ENCODE measurements around the gene PTPN14.
A peak's percentile ranks its signal among the peaks of the same experiment; 100 is the strongest.

PTPN14 gene

DNA sequence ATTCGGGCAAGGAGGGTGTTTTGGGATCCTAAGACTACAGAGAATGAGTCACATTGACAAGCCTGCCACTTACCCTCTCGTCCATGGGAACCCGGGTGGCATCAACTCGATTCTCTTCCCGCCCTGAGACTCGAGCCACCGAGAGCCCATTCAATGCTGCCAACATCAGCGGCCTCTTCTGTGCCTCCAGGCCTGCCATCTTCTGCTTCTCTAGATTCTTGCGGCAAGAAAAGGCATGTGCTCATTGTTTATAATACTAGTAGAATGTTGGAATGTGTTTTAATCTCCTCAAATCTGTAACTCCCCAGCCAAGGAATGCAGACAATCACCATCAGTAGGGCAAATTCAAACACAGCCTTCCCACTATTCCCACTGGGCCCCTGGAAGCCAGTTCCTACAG is 173.5 kb downstream of the PTPN14 start:
- DNase-seq = no peak

DNA sequence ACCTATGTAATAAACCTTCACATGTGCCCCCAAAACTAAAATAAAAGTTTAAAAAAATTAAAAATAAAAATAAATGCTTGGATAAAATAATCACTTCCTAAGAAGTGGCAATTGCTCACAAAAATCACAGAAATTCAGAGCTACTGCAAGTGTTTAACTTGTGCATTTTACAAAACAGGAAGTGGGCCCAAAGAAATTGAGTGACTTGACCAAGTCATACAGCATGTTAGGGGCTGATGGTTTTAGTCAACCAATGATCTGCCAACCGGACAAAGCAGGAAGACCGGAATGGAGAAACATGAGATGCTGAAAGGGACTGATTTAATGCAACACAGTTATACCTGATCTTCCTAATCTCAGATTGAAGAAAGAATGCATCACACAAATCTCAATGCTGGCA is 173.9 kb downstream of the PTPN14 start:
- no peak for DNase-seq

DNA sequence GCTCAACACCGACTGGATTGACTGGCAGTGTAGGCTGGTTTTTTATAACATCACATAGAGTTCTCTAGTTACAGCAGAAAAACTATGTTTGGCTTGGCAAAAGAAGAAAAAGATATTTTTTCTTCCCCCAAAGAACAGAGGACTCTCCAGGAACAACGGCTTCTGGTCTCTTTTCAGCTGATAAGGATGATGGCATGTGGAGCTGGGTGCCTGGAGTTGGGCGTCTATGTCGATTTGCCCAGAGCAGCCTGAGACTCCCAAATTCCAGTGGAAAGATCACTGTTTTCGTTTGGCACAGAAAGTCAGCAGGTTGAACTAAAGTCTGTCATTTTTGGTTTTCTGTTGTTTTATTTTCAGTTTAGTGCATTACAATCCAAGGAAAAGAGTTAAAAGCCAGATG is 179.3 kb downstream of the PTPN14 start:
- no peak for DNase-seq

DNA sequence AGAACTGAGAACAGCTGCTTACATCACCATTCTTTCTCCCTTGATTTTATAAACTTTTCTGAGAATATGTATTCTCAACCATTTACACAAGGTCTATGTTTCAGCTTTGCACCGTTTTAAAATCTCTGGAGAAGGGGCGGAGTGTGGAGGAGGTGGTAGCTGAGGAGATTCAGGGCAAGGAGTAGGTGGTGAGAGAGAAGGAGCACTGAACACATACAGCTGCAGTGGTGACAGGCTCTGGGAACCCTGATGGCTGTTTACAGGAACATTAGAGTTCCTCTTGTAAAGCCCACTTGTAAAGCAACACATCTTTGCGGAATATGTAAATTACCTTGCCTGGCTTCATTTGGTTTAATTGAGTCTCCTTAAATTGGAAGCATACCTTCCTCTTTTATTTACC is 180.8 kb downstream of the PTPN14 start:
- DNase-seq = peak in 6 of 56 donors; percentile 3 to 32 (median 14)

DNA sequence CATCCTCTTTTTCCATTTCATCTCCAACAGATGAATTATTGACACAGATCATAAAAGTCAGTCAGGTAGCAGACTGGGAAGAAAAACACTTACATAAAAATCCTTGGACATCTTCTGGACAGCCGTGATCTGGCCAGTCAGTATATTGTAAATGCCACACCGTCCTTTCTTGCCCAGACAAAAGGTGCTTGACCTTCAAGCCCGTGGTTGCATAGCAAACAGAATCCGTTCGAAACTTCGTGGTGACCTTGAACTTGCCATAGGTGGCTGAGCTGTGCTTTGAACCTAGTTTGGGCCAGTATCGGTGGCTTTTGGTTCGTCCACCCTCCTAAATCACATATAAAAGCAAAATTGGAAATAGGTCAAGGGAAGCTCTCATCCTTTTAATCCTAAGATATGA is 182.0 kb downstream of the PTPN14 start:
- no peak for DNase-seq

DNA sequence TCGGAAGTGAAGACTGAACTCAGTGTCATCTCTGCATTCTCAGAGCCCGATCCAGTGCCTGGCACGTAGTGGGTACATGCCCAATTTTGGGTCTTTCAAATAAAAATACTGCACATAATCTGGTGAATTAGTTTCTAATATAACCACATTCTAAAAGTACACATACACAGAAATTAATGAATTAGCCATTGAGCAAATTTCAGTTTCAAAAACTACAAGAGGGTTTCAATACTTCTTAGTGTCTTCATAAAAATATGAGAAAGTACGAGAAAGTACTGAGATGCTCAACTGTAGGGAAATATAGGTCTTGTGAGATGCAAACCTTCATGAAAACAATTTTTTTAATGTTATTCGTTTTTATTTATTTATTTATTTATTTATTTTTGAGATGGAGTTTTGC is 183.6 kb downstream of the PTPN14 start:
- no peak for DNase-seq

DNA sequence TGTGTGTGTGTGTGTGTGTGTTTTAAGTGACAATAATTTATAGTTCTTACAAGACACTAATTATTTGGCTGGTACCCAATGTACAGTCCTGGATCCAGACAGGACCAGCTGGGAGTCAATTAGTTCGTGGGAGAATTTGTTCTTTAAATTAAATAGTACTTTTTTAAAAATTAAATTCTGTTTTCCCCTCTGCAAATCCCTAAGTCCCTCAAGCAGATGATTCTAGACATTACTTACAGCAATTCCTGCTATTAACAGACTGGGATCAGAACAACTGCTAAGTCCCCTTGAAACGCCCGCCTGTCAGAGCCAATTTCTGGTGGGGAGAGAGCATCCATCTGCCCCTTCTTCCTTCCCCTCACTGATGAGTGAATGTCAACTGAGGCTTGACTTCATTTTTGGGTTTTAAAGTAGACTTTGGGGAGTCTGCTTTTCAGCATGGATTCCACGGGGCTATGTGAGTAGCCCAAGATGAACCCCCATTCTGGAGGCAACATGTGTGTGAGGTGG is 186.6 kb downstream of the PTPN14 start:
- DNase-seq = no peak

DNA sequence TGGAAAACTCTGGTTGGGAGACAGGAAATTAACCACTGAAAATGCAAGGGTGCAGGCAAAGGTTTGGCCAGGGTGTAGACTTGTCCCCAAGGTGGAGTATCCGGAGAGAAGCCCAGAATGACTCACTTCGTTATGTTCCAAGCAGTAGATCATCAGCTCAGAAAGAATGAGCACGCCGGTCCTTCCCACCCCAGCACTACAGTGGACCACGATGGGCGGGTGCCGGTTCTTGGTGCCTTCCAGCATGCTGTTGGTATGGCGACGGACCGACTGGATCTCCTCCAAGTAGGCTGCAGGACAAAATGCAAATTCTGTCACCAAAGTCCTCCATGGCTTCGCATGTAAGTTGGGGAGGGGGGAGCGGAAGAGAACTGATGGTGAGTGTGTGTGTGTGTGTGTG is 187.0 kb downstream of the PTPN14 start:
- DNase-seq = peak in 2 of 56 donors; percentile 5 to 21

DNA sequence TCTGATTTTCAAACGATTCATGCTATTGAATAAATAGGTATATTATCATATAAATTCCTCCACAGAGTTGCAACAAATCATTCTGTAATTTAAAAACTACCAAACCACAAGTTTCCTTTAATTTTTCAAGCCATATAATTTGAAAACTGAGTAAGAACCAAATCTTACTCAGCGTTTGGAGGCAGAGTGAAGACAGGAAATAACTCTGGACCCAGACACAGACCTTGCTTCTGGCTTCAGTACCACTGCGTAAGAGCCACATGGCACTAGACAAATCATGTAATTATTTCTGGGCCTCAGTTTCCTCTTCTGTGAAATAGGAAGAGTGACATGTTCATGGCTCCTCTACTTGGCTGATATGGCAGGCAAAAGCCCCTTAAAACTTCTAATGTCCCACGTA is 188.0 kb downstream of the PTPN14 start:
- no peak for DNase-seq

DNA sequence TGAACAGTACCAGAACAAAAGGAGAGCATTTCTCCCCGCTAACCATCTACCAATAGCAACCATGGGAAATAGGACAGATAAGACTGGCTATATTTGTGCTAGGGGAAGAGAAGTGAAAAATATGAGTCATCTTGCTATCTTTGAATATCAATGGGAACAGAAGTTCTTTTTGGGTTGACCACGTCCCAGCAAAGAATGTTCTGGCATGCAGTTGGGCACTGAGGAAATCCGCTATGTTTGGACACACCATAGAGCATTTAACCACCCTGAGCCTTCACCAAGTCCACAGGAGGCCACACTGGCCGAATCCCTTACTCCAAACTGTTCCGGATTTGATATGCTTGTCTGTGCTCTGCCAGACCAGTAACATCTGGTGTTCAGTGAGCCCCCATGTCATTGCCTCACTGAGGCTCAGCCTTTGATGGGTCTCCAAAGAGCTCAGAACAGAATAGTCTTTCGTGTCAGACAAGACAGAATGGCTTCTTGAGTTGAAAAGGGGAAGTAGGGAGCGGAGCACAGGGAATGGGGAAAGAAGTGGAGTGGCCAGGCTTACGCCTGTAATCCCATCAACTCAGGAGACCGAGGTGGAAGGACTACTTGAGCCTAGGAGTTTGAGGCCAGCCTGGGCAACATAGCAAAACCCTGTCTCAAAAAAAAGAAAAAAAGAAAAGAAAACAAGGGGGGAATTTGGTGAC is 189.1 kb downstream of the PTPN14 start:
- peak in 4 of 56 donors; percentile 2 to 9 (median 7) for DNase-seq

DNA sequence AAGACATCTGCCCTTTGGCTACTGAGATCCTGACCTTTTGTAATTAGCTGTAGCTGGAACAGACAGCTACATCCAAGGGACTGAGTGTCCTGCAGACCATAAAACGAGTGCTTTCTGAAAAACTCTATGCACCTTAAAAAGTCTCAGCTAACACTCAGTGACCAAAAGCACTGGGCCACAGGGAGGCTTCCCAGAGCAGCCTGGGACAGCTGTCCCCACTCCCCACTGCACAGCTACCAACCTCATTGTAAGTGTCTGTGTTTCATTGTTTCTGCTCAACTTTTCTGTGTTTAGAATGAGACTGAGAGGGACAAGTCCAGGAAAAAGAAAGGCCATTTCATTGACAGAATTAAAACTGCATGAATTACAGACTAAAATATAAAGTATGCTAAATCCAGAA is 189.8 kb downstream of the PTPN14 start:
- DNase-seq = no peak

DNA sequence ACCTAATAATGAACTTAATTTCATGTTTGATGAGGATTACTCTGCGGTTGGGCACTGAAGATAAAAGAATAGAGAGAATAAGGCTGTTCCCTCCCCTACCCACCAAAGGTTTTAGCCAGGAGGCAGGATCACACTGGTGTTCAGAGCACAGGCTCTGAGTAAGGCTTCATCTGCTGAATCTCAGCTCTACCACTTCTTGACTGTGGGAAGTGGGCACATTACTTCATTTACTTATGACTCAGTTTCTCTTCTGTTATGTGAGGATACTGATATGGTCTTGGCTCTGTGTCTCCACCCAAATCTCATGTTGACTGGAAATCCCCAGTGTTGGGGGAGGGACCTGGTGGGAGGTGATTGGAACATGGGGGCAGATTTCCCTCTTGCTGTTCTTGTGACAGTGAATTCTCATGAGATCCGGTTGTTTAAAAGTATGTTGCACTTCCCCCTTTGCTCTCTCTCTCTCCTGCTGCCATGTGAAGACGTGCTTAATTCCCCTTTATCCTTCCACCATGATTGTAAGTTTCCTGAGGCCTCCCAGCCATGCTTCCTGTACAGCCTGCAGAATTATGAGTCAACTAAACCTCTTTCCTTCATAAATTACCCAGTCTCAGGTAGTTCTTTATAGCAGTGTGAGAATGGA is 190.8 kb downstream of the PTPN14 start:
- DNase-seq = no peak

DNA sequence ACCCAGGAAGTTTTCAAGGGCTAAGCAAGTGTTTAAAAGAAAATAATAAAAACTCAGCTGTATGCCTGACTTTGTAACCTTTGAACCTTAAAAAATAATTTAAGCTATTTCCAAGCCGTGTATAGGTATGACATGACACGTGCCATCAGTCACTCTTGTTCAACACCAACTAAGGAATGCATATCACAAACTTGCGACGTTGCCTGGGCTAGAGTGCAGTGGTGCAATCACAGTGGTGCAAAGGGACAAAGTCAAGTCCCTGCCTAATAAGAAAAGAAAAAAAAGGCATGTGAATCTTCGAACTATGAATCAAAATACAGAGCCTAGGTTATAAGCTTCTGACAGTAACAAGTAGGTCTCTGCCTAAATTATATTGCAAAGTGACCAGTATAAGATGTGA is 191.3 kb downstream of the PTPN14 start:
- no peak for DNase-seq

DNA sequence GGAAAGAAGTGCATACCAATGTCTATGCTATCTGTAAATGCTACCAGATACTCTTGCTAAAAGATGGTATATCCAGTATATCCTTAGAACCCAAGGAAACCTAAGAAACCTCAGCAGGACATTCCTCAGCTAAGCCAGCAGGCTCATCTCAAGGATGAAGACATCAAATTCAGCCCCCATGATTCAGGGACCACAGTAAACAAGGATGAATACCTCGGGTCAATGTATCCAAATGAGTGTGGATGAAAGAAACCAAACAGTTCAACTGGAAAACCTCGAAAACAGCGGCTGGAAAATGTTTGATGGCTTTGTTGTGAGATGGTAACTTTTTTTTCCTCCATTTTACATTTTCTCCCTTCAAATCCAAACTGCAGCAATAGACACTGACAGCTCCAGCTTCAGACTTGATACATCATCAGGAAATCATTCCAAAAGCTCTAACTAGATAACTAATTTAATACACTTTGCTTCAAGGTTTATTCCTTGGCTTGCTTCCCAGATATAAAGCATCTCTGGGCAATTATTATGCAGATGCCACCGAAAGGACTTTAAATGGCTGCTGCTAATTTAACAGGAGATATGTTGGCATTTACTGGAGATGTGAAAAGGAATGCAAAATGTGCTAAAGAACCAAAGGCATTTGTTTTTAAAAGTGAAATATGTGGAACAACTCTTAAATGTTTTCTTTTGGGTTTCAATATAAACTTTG is 196.8 kb downstream of the PTPN14 start:
- DNase-seq = no peak

DNA sequence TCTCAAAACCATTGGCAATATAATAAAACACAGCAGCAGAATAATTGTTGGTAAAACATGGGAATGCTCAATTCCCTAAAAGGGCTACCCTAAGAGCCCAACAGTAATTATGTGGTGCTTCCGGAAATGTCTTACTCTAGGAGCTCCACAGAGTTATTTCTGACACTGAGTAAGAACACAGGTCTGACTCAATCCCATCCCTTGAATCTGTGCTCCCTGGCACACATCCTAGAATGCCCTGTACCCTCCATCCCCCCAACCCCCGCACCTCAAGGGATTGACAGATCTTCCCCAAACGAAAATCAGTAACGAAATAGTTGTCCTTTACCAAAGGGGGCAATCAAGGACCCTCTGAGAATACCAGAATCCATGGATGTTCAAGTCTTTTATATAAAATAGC is 198.6 kb downstream of the PTPN14 start:
- no peak for DNase-seq

DNA sequence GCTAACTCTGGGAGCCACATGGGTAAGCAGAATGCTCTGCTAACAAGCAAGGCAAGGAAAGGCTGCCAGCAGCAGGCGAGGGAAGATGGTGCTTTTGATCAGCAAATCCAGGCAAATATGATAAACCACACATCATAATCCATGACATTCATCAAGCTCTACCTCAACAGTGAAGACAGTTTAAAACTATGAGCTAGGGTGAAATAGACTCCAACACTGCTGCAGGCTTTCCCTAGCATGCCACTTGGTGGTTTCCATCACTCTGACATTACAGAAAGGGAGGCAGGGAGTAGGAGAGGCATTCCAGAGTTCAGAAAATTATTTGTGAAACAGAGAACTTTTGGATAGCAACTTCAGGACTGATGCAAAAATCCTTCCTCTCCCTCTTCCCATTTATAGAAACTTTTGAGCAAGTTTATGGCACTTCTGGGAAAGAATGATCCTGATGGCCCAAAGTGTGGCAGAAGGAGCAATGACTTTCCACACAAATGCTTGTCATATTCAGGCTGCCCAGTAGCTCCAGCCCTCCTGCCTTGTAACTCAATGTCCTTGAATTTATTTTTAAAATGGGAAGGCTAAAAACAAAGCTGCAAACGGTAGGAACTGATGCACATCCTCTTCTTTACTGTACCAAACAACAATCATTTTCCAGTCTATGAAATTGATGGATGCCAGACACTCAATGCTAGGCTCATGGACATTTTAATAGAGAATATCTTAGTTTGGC is 199.7 kb downstream of the PTPN14 start:
- no peak for DNase-seq

DNA sequence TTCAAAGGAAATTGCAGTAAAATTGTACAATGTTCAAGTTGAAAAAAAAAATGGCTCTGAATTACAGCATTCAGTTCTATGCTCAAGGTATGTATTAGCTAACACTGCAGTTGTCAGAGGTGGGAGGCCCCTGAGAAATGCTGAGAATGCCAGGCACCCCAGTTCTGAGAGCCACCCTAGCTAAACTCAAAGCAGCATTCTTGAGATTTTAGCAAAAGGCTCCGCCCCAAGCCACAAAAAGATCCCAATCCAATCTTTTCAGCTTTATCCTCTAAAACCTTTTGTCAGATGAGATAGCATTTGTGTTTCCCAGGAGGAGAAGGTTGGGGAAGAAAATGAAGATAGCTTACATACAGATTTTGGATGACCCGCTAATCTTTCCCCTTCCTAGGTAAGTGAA is 201.6 kb downstream of the PTPN14 start:
- DNase-seq = no peak

DNA sequence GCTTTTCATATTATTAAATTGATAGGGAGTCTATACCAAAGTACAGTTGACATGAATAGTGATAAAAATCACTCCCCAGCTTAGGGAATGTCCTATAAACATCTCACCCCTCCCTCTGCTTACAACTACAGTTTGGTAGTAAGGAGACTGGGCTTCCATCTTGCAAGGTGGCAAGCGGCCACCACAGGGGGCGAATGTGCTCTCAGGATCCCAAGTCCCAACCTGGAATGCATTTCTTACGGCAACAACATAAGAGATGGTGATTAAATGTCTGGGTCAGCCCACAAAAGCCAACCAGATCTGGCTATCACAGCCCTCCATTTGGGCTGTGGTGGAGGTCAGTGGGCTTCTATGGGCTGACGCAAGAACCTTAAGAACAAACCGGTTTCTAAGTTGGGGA is 202.4 kb downstream of the PTPN14 start:
- DNase-seq = no peak

DNA sequence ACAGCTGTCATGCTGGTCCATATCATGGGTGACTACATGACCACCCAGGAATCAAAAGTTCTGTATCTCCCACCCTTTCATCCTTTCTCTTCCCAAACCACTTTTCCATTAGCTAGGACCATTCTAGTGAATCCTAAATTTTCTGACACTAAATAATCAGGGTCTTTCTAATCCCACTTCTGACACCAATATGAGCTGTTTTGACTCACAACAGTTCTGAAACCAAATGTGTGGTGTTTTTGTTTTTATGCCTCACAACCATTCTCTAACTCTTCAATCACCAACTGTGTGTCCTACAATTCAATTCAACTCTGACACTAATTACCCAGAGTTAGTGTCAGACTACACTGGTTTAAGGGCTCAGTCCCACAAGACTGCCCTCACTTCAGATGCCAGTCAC is 206.5 kb downstream of the PTPN14 start:
- DNase-seq = no peak

DNA sequence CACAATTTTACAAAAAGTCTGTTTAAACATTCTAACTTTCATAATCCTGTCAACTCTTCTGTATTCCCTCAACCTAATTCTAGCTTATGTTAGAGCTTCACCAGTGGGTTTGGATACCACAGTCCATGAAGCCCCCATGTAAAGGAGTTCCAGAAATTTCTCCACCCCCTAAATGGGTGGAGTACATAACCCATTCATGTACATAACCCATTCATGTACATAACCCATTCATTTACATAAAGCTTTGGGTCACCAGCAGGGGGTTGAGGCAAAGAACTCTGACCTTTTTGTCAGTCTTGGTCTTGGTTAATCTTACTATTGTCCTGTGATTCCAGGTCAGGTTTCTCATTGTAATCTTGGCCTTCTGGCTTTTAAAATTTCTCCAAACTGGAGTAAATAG is 208.9 kb downstream of the PTPN14 start:
- DNase-seq = no peak

DNA sequence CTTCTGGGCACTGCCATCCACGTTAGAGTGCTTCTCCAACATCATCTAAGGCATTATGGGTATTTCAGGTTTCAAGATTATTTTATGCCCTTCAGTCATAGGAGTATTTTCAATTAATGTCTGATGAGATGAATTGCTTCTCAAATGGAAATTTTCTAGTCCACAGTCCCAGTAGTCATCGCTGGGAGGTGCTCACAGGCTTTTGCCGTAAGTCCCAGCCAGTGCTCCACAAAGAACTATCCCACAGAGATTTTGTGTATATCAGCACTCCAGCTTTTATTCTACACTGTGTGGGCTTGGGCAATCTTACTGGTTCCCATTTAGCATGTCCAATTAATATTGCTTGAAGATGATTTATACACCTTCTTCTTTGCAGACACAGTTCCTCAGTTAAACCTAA is 209.5 kb downstream of the PTPN14 start:
- DNase-seq = no peak

DNA sequence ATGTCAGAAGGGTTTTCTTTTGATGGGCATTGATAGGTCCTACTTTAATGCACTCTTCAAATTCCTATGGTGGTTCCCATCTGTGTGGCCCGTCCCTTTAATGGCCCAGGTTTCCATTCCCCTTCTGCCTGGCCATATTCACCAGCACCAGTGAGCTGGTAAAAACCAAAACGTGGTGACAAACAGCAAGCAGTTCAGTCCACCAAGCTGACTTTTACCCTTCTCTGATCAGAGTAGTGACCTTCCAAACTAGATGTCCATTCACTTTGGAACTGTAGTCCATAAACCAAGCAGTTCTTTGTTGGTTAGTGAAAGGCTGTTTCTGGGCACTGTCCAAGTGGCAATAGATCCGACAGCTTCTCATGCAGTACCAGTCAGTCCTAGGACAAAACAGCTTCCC is 209.9 kb downstream of the PTPN14 start:
- DNase-seq = no peak
